Cerebellar cortex (tissue), 1 donor: ENCODE measurements around the gene DIP2C.

Experiments used
- DNase-seq: peaks from one replicate; pipeline ENCODE4 v3.0.0-alpha.2; 2015; ENCODE audit warnings: low spot score

Gene DIP2C

GRCh38 chr10:389261-389790, 300.1 kb downstream of the DIP2C start:
- DNase-seq, result no peak

- DNase-seq, result no peak
Observed at GRCh38 chr10:388661-389045, 300.8 kb downstream of the DIP2C start.

DNA sequence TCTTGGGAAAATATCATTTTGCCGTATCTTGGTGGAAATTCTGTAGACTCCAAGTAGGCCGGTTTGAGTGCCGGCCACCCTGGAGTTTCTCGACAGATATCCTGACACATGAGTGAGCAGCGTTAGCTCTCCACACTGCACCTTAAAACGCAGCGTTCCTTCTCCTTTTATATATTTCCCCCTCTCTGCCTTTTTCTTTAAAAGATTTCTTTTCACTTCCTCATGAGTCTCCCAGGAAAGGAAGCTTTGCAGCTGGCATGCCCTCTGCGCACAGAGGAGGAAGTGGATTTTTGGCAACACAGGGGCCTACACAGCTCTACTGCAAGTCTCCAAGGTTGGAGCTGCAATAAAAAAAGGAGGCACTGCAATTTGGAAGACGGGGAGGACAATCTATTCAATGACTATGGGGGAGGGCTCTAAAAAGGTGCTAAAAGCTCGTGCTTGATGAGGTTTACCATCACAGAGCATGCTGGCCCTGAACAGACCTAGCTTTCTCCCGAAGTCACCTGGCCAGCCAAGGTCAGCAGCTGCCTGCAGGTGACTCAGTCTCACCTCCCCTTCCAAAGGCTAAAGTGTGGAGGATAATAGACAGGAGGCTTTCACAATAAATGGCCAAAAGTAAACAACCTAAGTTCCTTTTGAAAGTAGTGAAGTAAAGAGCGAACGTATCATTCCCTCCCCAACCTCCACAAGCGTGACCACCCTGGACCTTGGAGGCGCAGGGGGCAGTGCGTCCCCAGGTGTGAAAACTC, 301.4 kb downstream of the DIP2C start:
- DNase-seq, result no peak

DNA sequence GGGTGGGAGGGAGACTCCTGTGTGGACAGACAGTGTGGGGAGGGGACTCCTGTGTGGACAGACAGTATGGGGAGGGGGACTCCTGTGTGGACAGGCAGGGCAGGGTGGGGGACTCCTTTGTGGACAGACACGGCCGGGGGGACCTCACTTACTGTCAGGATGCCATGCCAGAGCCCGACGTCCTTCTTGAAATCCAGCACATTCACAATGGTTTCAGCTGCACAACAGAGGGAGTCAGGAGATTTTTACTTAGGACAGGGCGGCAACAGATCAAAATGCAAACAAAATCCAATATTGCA, 301.9 kb downstream of the DIP2C start:
- no peak for DNase-seq

GRCh38 chr10:386771-387592, 302.5 kb downstream of the DIP2C start:
- DNase-seq, result no peak

GRCh38 chr10:385571-386300, 303.7 kb downstream of the DIP2C start:
- DNase-seq, result no peak

GRCh38 chr10:384538-385305, 304.7 kb downstream of the DIP2C start:
- DNase-seq, result no peak

GRCh38 chr10:383519-383918, 305.9 kb downstream of the DIP2C start:
- DNase-seq, result no peak

DNA sequence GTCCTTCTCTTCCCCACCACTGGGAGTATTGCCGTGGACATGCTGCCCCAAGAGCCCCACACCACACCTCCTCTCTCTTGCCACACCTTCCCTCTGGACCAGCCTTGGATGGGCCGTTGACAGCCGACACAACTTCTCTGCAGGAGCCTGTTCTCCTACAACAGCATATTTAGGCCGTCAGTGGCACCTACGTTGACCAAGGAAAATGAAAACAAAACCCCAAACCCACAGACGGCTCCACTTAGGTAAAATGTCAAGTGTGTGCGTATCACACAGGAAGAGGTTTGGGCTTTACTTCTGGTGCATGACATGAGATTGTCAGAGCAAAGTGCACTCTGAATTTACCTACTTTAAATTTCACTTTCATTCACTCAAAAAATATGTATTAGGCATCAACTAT, 307.7 kb downstream of the DIP2C start:
- DNase-seq, result no peak

GRCh38 chr10:381346-381745, 308.1 kb downstream of the DIP2C start:
- no peak for DNase-seq

DNA sequence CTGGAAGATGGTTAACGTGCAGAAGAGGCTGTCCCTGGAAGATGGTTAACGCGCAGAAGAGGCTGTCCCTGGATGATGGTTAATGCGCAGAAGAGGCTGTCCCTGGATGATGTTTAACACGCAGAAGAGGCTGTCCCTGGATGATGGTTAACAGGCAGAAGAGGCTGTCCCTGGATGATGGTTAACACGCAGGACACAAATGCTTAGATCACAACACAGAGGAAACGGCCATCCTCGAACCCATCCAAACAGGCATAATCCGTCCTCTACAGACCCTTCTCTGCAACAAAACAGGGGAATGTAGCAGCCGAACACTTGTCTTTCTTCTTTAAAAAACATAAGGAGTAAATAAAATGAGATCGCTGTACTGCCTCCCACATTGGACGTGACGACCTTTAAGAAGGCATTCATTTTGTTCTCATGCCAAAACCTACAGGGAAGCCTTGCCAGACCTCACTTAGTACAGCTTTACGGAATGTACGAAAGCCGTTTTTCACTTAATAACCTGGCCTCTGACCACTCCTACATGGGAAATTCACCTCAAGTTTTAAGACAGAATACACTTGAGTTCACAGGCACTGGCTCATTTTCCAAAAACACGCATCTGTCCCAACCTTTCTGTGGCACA, 309.0 kb downstream of the DIP2C start:
- DNase-seq, result no peak

DNA sequence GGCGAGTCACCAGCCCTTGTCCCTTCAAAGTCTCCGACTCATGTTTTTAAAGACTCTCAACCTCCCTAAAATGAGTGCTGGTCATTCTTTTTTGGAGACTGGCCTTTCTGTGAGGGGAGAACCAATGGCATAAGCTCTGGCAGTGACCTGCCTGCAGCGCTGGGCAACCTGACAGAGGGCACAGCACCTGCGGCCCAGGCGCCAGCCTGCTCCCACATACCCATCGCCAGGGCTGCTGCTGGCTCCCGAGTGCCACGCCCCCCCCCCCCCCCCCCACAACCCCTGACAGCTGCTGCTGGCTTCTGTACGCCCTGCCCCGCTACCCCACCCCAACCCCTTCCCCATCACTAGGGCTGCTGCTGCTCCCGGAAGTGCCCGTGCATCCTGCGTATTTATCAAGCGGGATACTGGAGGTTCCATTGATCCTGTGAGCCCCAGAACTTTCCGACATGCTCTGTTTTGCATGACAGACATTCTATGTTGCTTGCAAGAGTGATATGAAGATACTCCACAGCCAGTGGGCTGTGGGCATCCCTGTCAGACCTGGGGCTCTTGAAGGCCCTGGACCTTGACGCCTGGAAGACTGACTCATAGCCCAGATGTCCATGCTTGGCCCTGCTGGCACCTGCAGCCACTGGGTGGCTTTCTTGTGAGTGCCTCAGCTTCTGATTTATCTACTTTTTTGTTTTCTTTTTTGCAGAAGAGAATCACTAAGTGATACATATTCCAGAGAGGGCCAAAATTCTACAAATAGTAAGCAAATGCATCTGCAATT, 310.4 kb downstream of the DIP2C start:
- no peak for DNase-seq

DNA sequence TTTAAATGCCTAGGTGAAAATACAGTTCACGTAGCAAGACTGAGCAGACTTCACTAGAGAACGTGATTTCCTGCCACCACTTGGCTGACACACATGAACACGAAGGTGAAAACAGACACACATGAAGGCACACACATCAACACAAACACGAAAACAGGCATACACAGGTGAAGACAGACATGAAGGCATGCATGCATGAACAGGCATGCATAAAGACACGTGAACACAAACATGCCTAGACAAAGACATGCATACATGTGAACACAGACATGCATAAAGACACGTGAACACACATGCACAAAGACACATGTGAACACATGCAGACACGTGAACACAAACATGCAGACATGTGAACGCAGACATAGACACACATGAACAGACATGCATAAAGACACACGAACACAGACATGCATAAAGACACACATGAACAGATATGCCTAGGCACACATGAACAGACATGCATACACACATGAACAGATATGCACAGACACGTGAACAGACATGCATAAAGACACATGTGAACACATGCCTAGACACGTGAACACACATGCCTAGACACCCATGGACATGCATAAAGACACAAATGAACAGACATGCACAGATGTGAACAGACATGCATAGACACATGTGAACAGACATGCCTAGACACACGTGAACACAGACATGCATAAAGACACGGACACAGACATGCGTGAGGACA, 311.1 kb downstream of the DIP2C start:
- no peak for DNase-seq

DNA sequence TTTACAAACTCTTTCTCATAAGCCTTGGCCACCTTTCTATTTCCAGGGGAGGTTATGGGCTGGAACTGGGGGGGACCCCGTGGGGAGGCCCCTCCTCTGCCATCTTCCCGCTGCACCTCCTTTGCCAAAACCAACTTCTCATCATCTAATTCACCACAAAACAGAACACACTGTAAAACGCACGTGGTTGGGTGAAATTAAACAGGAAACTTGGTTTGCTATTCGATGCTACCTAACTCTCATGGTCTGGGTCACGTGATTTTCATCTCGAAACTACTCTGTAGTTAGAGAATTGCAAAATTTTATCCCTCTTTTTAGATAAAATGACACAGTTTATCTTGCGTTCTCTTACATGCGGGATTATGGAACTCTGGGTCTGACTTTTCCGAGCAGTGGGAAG, 312.2 kb downstream of the DIP2C start:
- DNase-seq, result no peak

- no peak for DNase-seq
Observed at GRCh38 chr10:375815-376505, 313.5 kb downstream of the DIP2C start.

DNA sequence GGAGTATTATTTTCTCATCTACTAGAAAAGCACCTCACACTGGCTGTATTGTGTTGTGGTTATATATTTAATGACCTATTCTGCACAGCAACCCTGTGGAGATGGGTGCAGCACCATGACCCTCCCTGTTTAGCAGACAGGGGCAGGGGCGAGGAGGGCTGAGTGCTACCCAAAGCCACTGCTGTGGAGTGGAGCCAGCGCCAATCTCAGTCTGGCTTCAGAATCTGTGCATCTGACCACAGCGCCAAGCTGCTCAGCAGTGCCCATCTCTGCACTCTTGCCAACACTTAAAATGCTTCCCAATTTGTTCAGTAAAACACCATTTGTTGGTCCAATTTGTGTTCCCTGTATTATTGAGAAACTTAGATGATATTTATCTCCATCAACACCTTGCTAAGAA, 315.1 kb downstream of the DIP2C start:
- peak; percentile 86 for DNase-seq

DNA sequence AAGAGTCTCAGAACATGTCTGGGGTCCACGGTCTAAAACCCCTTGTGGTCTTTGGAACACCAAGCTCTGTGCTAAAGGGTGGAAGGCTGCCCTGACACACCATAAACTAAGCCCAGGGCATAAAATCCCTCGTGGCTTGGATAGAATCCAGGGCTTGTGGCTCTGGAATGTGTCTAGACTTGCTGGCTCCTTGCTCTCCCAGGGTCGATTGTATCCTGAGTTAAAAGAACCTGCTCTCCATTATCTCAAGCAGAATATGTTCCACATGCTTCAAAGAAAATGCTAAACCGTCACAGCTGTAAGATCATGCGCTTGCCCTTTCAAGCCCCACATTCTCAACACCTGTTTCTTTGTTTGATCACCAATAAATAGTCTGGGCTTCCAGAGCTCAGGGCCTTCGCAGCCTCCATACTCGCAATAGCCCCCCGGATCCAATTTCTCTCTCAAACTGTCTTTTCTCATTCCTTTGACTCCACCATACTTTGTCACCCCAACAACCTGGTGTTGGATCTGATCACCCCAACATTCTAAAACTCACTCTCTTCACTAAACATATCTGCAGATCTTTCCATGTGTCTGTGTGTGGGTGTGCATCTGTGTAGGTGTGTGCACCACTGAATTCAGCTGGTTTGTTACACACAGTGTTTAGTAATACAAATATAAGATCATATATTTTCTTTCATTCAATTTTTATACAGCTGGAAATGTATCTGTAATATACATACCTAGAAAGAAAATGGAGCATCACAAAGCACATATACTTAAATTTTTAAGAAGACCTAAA, 315.8 kb downstream of the DIP2C start:
- DNase-seq, result no peak

DNA sequence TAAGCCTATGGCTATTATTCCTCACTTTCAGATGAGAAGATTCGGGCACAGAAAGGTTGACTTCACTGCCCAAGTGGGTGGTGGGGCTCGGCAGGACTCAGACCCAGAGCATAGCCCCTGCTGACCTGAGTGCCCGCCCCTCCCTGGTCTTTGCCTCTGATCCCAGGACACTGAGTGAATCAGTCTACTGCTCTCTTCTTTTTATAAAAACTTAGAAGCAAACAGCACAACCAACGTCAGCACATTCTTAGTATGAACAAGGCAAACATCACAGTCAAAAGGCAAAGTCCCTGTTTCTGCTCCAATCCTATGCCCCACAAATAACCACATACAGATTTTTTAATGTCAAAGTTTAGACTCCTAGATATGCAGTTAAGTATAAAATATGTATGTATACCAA, 316.5 kb downstream of the DIP2C start:
- DNase-seq, result no peak

- no peak for DNase-seq
Observed at GRCh38 chr10:372566-372965, 316.9 kb downstream of the DIP2C start.
